Esophagus squamous epithelium (tissue), 4 donors: ENCODE measurements around the gene STK4.

ENCODE experiments used
- CTCF ChIP-seq, 6 experiments: fragments of 450-650 bp in 4 of 6; fragments of 200-600 bp in 2 of 6; sonication (generic) in 2 of 6; IDR thresholded peaks; one replicate each; pipeline ENCODE4 v1.5.1; 2016 to 2019; ENCODE audit warnings: antibody characterized with exemption in 6 of 6, mild to moderate bottlenecking in 4 of 6, moderate library complexity in 4 of 6
- POLR2A ChIP-seq, 4 donors: fragments of 450-650 bp; IDR thresholded peaks; one replicate each; pipeline ENCODE4 v1.6.1; 2017; ENCODE audit warnings: antibody characterized with exemption in 4 of 4, mild to moderate bottlenecking in 4 of 4, moderate library complexity in 3 of 4

DNA sequence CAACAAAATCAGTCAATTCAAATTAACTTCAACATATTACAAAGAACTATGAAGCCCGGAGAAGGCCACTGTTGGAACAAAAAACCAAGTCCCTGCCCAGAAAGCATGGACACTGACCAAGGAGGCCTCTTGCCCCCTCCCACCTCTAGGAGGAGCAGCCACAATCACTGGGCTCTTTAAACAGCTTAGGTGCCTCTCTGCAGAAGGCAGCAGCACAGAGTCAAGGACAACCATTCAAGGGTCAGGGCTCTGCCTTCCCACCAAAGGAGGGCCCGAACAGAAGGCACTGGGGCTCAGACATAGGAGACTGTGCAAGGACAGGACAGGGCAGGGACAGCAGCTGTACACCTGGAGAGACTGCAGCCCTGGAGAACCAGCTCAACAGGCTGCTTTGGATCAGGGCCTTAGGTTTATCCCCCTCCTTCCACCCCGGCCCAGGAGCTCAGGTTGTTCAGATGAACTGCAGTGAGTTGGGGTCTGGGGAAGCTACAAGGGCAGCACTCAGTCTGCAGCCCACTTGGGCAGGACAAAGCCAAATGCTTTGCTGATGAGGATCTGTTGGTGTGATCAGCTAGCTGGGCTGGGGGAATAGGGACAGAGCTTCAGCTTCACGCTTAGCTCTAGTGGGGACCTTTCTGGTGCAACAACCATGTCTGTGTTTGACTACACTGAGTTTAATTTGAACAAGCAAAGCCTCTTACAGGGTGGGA, 23.9 kb upstream of the STK4 start:
- TF ChIP-seq CTCF (IDR thresholded peaks at IDR 0.05) (no peak), POLR2A (IDR thresholded peaks at IDR 0.05) (no peak)
